ENCODE data around the gene HCN2.

Gene HCN2

DNA sequence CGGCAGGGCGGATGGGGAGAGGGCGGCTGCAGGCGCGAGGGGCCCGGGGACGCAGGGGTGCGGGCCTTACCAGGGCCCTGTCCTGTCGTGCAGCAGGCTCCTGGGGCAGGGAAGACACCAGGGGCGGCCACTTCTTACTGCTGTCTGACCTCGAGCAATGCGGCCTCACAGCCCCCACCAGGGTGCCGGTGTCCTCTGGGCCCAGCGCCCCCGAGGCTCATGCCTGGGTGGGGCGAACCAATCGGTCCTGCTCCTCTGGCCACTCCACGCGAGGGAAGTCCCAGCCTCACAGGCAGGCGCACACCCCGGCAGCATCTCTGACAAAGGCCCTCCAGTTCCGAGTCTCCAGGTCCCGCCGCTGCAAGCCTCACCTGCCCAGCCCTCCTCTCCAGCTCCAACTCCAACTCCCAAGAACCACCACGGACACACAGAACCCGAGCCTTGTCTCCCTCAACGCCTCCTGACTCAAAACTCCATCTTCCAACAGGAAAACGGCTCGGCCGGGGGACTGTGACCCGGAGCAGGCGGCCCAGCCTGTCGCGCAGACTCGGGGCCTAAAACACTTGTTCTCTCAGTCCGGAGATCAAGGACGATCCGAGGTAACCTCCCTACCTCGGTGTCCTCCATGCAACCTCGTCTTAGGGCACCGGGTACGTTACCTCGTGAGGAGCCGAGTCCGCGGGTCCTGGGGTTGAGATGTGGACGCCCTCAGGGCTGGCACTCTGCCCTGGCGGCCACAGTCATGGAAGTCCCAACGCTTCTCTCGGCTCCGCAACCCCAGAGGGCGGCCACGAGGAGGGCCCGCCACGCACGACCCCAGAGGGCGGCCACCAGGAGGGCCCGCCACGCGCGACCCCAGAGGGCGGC is 56.5 kb downstream of the HCN2 start:
- DNase-seq (ENCODE audit: low spot score) (no peak), ATAC-seq (ENCODE audit: low read depth) (no peak)
- Histone ChIP-seq H3K27ac (ENCODE audit: poor library complexity, severe bottlenecking) (no peak overlapping the region), H3K4me1 (ENCODE audit: insufficient read depth, poor library complexity, severe bottlenecking) (no peaks in the 10 kb centered on the region), H3K36me3 (ENCODE audit: low read depth) (peaks cover 17% of the 10 kb centered on the region), H3K9me3 (ENCODE audit: severe bottlenecking) (no peaks in the 10 kb centered on the region), H3K27me3 (ENCODE audit: insufficient read depth, poor library complexity, severe bottlenecking) (no peaks in the 10 kb centered on the region), H3K4me3 (ENCODE audit: severe bottlenecking) (no peak overlapping the region)
- no peak for TF ChIP-seq CTCF (IDR thresholded peaks at IDR 0.05; ENCODE audit: poor library complexity, severe bottlenecking)

DNA sequence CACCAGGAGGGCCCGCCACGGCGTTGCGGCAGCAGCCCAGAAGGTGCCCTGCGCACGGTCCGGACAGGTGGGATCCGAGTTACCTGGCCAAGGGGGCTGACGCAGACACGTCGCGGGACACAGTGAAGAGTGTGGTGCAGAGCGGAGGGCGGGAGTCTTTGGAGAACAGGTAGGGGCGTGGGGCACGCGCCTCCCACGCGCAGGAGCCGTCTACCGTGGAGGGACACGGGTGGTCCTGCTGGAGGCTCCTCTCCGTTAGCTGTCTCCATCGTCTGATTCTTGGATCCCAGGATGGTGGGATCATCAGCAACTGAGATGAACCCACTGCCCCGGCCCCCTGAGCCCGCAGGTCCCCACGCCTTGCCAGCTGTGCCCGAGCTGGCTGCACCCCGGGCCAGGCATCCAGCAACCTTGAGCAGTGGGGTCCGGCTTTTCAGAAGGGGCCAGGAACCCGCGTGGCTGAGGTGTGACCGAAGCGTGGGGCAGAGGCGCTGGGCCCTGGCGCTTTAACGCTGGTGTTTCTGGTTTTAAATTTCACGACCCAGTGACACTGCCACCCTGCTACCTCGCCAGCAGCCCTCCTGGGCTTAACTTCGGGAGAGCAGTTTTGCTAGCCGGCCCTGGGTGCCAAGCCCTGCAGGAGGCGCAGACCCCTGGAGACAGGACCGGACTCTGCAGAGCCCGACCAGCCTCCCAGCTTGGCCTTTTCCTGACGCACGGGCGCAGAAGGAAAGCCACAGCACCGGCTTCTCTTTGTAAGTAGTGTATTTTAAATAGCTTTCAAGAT is 57.3 kb downstream of the HCN2 start:
- DNase-seq (ENCODE audit: low spot score), result no peak
- no peaks in the 10 kb centered on the region for H3K4me1 ChIP-seq (ENCODE audit: insufficient read depth, poor library complexity, severe bottlenecking)

GRCh38 chr19:647566-648284 is 58.0 kb downstream of the HCN2 start:
- ATAC-seq (ENCODE audit: low read depth), result no peak
- Histone ChIP-seq H3K27ac (ENCODE audit: poor library complexity, severe bottlenecking) (no peak overlapping the region), H3K4me1 (ENCODE audit: insufficient read depth, poor library complexity, severe bottlenecking) (no peaks in the 10 kb centered on the region), H3K4me3 (ENCODE audit: severe bottlenecking) (no peak overlapping the region), H3K36me3 (ENCODE audit: low read depth) (peaks cover 25% of the 10 kb centered on the region), H3K27me3 (ENCODE audit: insufficient read depth, poor library complexity, severe bottlenecking) (no peaks in the 10 kb centered on the region), H3K9me3 (ENCODE audit: severe bottlenecking) (no peaks in the 10 kb centered on the region)
- DNase-seq (ENCODE audit: low spot score), result no peak
- TF ChIP-seq CTCF (IDR thresholded peaks at IDR 0.05; ENCODE audit: poor library complexity, severe bottlenecking), result no peak

More for the DNA sequence above, 57.3 kb downstream of the HCN2 start:
- no peak overlapping the region for H3K4me3 ChIP-seq (ENCODE audit: severe bottlenecking)
- peaks cover 20% of the 10 kb centered on the region for H3K36me3 ChIP-seq (ENCODE audit: low read depth)
- no peaks in the 10 kb centered on the region for H3K9me3 ChIP-seq (ENCODE audit: severe bottlenecking)
- ATAC-seq (ENCODE audit: low read depth), result no peak
- H3K27ac ChIP-seq (ENCODE audit: poor library complexity, severe bottlenecking), result no peak overlapping the region
- no peaks in the 10 kb centered on the region for H3K27me3 ChIP-seq (ENCODE audit: insufficient read depth, poor library complexity, severe bottlenecking)
- TF ChIP-seq CTCF (IDR thresholded peaks at IDR 0.05; ENCODE audit: poor library complexity, severe bottlenecking), result no peak

DNA sequence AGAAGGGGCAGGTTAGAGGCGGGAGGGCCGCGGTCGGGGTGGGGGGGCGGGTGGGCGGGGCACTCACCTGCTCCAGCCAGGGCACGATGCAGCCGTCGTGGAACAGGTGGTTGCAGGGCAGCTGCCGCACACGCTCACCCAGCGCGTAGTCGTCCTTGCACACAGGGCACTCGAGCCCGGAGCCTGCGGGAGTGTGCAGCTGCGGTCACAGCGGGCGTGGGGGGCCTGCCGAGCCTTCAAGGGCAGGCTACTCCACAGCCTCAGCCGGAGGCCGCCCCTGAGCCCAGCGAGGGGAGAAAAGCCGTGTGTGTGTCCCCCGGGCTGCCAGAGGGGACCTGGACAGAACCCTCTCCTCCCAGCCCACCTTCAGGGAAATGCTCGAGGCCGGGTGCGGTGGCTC is 58.6 kb downstream of the HCN2 start:
- Histone ChIP-seq H3K36me3 (ENCODE audit: low read depth) (peaks cover 31% of the 10 kb centered on the region), H3K9me3 (ENCODE audit: severe bottlenecking) (no peaks in the 10 kb centered on the region), H3K4me1 (ENCODE audit: insufficient read depth, poor library complexity, severe bottlenecking) (no peaks in the 10 kb centered on the region), H3K27ac (ENCODE audit: poor library complexity, severe bottlenecking) (no peak overlapping the region), H3K27me3 (ENCODE audit: insufficient read depth, poor library complexity, severe bottlenecking) (no peaks in the 10 kb centered on the region), H3K4me3 (ENCODE audit: severe bottlenecking) (no peak overlapping the region)
- ATAC-seq (ENCODE audit: low read depth), result no peak
- TF ChIP-seq CTCF (IDR thresholded peaks at IDR 0.05; ENCODE audit: poor library complexity, severe bottlenecking), result no peak
- DNase-seq (ENCODE audit: low spot score), result no peak

Measured in RWPE2 (cell line).